SK-N-SH (cell line): ENCODE data around the gene XPR1. TPM values are rescaled to one million over a fixed set of nuclear protein-coding genes. Genes with fewer than 3 reads are reported as not detected.

Experiments used
- CTCF ChIA-PET: fragments of 300-600, 350-600 bp; formaldehyde crosslinking; extraction: SDS; loops from one replicate; lab custom pipeline; 2021; lab: Yijun Ruan, JAX
- POLR2A ChIA-PET: fragments of 350-600 bp; sonication (Branson Sonifier 250); formaldehyde crosslinking; extraction: SDS; loops from one replicate; lab custom pipeline; 2020; ENCODE audit warnings: antibody characterized with exemption, inconsistent platforms; lab: Yijun Ruan, JAX
- DNase-seq: peaks from one replicate; pipeline ENCODE4 v3.0.0; 2012
- H2AFZ ChIP-seq: fragments of 200-600 bp; sonication (generic); 2 replicates; pipeline ENCODE4 v1.8.1; 2016; ENCODE audit warnings: antibody characterized with exemption, mild to moderate bottlenecking, low read depth
- H3F3A ChIP-seq: fragments of 200-600 bp; sonication (generic); replicated peaks from 2 replicates; pipeline ENCODE3; 2016; ENCODE audit warnings: antibody characterized with exemption, mild to moderate bottlenecking; ENCODE audit not compliant: insufficient read depth
- H3K27ac ChIP-seq, 2 experiments: fragments of 200-500 bp in 1 of 2; fragments of 200-600 bp in 1 of 2; sonication (Bioruptor generic) in 1 of 2; sonication (generic), shearing (Covaris generic) in 1 of 2; 2 replicates each; pipeline versions ENCODE4 v1.5.1 to v1.6.1; 2014 to 2016; ENCODE audit warnings: low read depth in 2 of 2, inconsistent platforms in 1 of 2, low read length in 1 of 2, mild to moderate bottlenecking in 1 of 2, mixed read lengths in 1 of 2
- H3K27me3 ChIP-seq: fragments of 200-600 bp; sonication (generic), shearing (Covaris generic); 2 replicates; pipeline ENCODE4 v1.6.1; 2016; ENCODE audit warnings: mixed run types; ENCODE audit not compliant: insufficient read depth
- H3K36me3 ChIP-seq, 2 experiments: fragments of 200-500 bp in 1 of 2; fragments of 200-600 bp in 1 of 2; sonication (Bioruptor generic) in 1 of 2; sonication (generic) in 1 of 2; replicated peaks in 1 of 2; 2 replicates each; pipeline versions ENCODE3 to v1.5.1; 2014 to 2016; ENCODE audit warnings: low read length in 1 of 2, mild to moderate bottlenecking in 1 of 2; ENCODE audit not compliant: insufficient read depth in 2 of 2, control insufficient read depth in 1 of 2
- H3K4me1 ChIP-seq, 2 experiments: fragments of 200-500 bp in 1 of 2; fragments of 200-600 bp in 1 of 2; sonication (Bioruptor generic) in 1 of 2; sonication (generic), shearing (Covaris generic) in 1 of 2; 2 replicates each; pipeline versions ENCODE4 v1.5.1 to v1.6.1; 2014 to 2016; ENCODE audit warnings: low read depth in 1 of 2, low read length in 1 of 2, mixed run types in 1 of 2; ENCODE audit not compliant: insufficient read depth in 2 of 2, control insufficient read depth in 1 of 2
- H3K4me2 ChIP-seq: fragments of 200-600 bp; sonication (generic), shearing (Covaris generic); 2 replicates; pipeline ENCODE4 v1.6.1; 2017; ENCODE audit warnings: mixed run types
- H3K4me3 ChIP-seq, 2 experiments: fragments of 200-500 bp in 1 of 2; fragments of 200-600 bp in 1 of 2; sonication (Bioruptor generic) in 1 of 2; sonication (generic), shearing (Covaris generic) in 1 of 2; 2 replicates each; pipeline versions ENCODE4 v1.5.1 to v1.8.1; 2014 to 2016; ENCODE audit warnings: low read depth in 2 of 2, inconsistent platforms in 1 of 2, low read length in 1 of 2, mild to moderate bottlenecking in 1 of 2, mixed read lengths in 1 of 2, moderate library complexity in 1 of 2
- H3K79me2 ChIP-seq: fragments of 200-600 bp; sonication (generic); 2 replicates; pipeline ENCODE4 v1.8.1; 2017; ENCODE audit warnings: mild to moderate bottlenecking; ENCODE audit not compliant: insufficient read depth
- H3K9ac ChIP-seq: fragments of 200-600 bp; sonication (generic); 2 replicates; pipeline ENCODE4 v1.6.1; 2017; ENCODE audit warnings: mixed run types
- H3K9me2 ChIP-seq: fragments of 200-600 bp; sonication (generic); 2 replicates; pipeline ENCODE4 v1.6.1; 2017; ENCODE audit warnings: mixed run types
- H3K9me3 ChIP-seq: fragments of 200-600 bp; sonication (generic); 2 replicates; pipeline ENCODE4 v1.6.1; 2017; ENCODE audit warnings: mixed run types, mild to moderate bottlenecking, moderate library complexity
- H4K20me1 ChIP-seq: fragments of 200-600 bp; sonication (generic); 2 replicates; pipeline ENCODE4 v1.6.1; 2017; ENCODE audit warnings: mild to moderate bottlenecking, mixed run types; ENCODE audit not compliant: insufficient read depth
- FOXJ3 ChIP-seq: sonication (generic); formaldehyde crosslinking; IDR thresholded peaks from 2 replicates; pipeline ENCODE4 v1.5.1; 2020; ENCODE audit warnings: mild to moderate bottlenecking, missing genetic modification reagents
- GABPA ChIP-seq: IDR thresholded peaks from 2 replicates; pipeline ENCODE4 v1.4.0; 2012; ENCODE audit warnings: low read depth, mild to moderate bottlenecking
- GATA2 ChIP-seq: sonication (generic); formaldehyde crosslinking; IDR thresholded peaks from 2 replicates; pipeline ENCODE4 v1.5.0; 2020; ENCODE audit warnings: mild to moderate bottlenecking, missing genetic modification reagents
- IRF3 ChIP-seq: fragments of 150-350 bp; IDR thresholded peaks from 2 replicates; pipeline ENCODE4 v1.6.1; 2016; ENCODE audit warnings: mild to moderate bottlenecking, low read depth, low read length
- MEF2A ChIP-seq: IDR thresholded peaks from 2 replicates; pipeline ENCODE4 v1.4.0; 2012; ENCODE audit warnings: low read depth, borderline replicate concordance
- MXI1 ChIP-seq: IDR thresholded peaks from 2 replicates; pipeline ENCODE4 v1.6.1; 2012; ENCODE audit warnings: mild to moderate bottlenecking, low read depth, low read length, improper control_type of control experiment
- NRF1 ChIP-seq: IDR thresholded peaks from 2 replicates; pipeline ENCODE4 v1.6.1; 2012; ENCODE audit warnings: low read depth, mild to moderate bottlenecking, low read length
- POLR2AphosphoS5 ChIP-seq: IDR thresholded peaks from 2 replicates; pipeline ENCODE4 v1.6.1; 2012; ENCODE audit warnings: low read depth, low read length
- RFX5 ChIP-seq: IDR thresholded peaks from 2 replicates; pipeline ENCODE4 v1.6.1; 2012; ENCODE audit warnings: mild to moderate bottlenecking, improper control_type of control experiment, low read length
- RXRA ChIP-seq: IDR thresholded peaks from 2 replicates; pipeline ENCODE4 v1.4.0; 2012; ENCODE audit warnings: low read depth, mild to moderate bottlenecking, borderline replicate concordance
- SMC3 ChIP-seq: IDR thresholded peaks from 2 replicates; pipeline ENCODE4 v1.6.1; 2012; ENCODE audit warnings: low read depth, low read length, improper control_type of control experiment
- TAF1 ChIP-seq: IDR thresholded peaks from 2 replicates; pipeline ENCODE4 v1.6.1; 2012; ENCODE audit warnings: low read depth, mild to moderate bottlenecking, low read length, moderate library complexity, borderline replicate concordance
- TCF12 ChIP-seq: IDR thresholded peaks from 2 replicates; pipeline ENCODE4 v1.4.0; 2012
- USF1 ChIP-seq: IDR thresholded peaks from 2 replicates; pipeline ENCODE4 v1.4.0; 2012; ENCODE audit warnings: low read depth, borderline replicate concordance
- USF2 ChIP-seq: fragments of 150-350 bp; IDR thresholded peaks from 2 replicates; pipeline ENCODE4 v1.6.1; 2017; ENCODE audit warnings: antibody characterized with exemption, low read length, low read depth, borderline replicate concordance
- YY1 ChIP-seq: IDR thresholded peaks from 2 replicates; pipeline ENCODE4 v1.4.0; 2012; ENCODE audit warnings: low read depth, mild to moderate bottlenecking
- ZBTB33 ChIP-seq: IDR thresholded peaks from 2 replicates; pipeline ENCODE4 v1.4.0; 2012; ENCODE audit warnings: low read depth, borderline replicate concordance
- WGBS: methylation state at CpG from one replicate; pipeline ENCODE4 v1.1.6; 2017; ENCODE audit warnings: low lambda C conversion rate; 5-methylcytosine and 5-hydroxymethylcytosine counted together
- polyA plus RNA-seq, 3 experiments: library from polyadenylated mRNA; depleted of rRNA; stranded (reverse); fragments of >200 nt; gene quantifications; 2 replicates each; pipeline ENCODE4 v1.2.3, GENCODE V29; 2012

Gene XPR1
- polyA plus RNA-seq, 1 of the 3 experiments (the other 2 are of a cell fraction): 7.9 TPM

DNA sequence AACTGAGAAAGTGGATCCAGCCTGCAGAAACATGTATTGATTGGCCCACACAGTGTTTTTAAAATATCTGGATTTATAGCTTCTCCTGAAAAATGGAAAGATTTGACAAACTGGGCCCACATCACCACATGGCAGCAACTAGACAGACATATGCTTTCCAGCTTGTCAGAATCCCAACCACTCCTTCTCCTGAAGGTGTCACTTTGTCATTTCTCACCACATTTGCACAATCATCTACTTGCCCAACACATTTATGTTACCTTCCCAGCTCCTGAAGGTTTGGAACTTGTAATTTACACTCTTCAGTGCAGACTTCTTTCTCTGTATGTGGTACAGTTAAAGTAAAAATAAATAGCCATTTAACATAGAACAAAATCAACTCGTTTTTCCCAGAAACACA lies 154.8 kb downstream of the XPR1 start:
- Histone ChIP-seq H2AFZ (no peak overlapping the region), H3K27me3 (no peaks in the 10 kb centered on the region), H3K4me1 (no peaks in the 10 kb centered on the region; a peak in 1 of 4 replicates)
- 80% methylated on average over 1 of the region's 1 CpG for WGBS
- TF ChIP-seq POLR2AphosphoS5: no peak
- no peak for TF ChIP-seq MEF2A
- TF ChIP-seq NRF1: no peak
- TF ChIP-seq RFX5: no peak
- TF ChIP-seq ZBTB33: no peak
- no peak for TF ChIP-seq GABPA
- TF ChIP-seq YY1: no peak
- no peak for TF ChIP-seq RXRA
- no peak for TF ChIP-seq GATA2 (CRISPR knock-in tag)
- TF ChIP-seq SMC3: no peak
- TF ChIP-seq TAF1: no peak
- no peak for TF ChIP-seq TCF12
- no peak for TF ChIP-seq IRF3
- TF ChIP-seq USF1: no peak
- TF ChIP-seq MXI1: no peak
- no peak for TF ChIP-seq FOXJ3 (CRISPR knock-in tag)
- no peak for TF ChIP-seq USF2
- TF ChIP-seq, all 33 proteins: peak for 0
- Histone ChIP-seq H3K9me3 (no peaks in the 10 kb centered on the region), H3K27ac (no peak overlapping the region), H3K36me3 (peaks cover 0 to 7% of the 10 kb centered on the region in 2 experiments), H3F3A (peaks cover 4% of the 10 kb centered on the region), H3K9ac (no peak overlapping the region), H3K4me3 (no peak overlapping the region), H3K4me2 (no peak overlapping the region), H3K9me2 (no peaks in the 10 kb centered on the region), H3K79me2 (peaks cover 6% of the 10 kb centered on the region; the same call in 1 of the 2 replicates), H4K20me1 (no peaks in the 10 kb centered on the region)
- no peak for DNase-seq
- POLR2A ChIA-PET: no interaction called here
- CTCF ChIA-PET: interaction anchor here (1.2 to 1.6 kb wide), 2 partner anchors 11 to 13 kb away, joined by 3 to 4 read pairs; no protein-coding TSS in a partner anchor
